Measurements from ENCODE around the gene PIANP. TPM values are rescaled to one million over a fixed set of nuclear protein-coding genes. Genes with fewer than 3 reads are reported as not detected.

Gene PIANP
- total RNA-seq, 1 experiment from 2014 or later: not detected

DNA sequence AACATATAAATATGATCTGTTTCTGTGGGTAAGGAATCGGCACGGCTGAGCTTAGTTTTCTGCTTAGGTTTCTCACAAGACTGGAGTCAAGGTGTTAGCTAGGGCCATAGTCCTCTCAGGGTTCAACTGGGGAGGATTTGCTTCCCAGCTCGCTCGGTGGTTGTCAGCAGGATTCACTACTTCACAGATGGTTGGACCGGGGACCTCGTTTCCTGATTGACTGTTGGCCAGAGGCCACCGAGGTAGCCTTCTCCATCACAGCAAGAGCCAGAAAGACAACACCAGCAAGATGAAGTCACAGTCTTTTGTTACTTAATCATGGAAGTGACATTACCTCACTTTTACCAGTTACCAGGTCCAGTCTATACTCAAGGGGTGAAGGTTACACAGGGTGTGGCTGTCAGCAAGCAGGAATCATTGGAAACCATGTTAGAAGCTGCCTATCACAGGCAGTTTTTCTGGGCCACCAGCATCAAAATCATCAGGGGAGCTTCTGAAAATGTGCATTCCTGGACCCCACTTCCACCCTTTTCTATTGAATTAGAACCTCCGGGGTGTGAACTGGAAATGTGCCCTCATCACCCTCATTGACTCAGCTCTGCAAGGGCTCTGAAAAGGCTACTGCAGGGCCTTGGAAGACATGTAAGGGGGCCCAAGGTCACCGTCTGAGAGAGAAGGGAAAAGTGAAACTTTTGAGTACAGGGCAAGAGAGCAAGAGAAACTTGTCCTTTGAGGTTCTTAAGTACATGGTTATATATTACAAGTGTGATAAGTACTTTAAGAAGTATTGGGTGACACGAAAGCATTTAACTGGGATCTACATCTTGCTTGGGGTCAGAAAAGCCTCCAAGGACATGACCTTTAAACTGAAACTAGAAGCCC lies 34.1 kb upstream of the PIANP start:
- Mint-ChIP-seq H3K27me3 (ENCODE audit: unreplicated experiment) (no peaks in the 10 kb centered on the region), H3K9me3 (ENCODE audit: low read depth, unreplicated experiment) (no peaks in the 10 kb centered on the region), H3K27ac (ENCODE audit: unreplicated experiment) (no peak overlapping the region), H3K36me3 (ENCODE audit: insufficient read depth, unreplicated experiment) (peaks cover 7% of the 10 kb centered on the region), H3K4me3 (ENCODE audit: low read depth, unreplicated experiment) (no peak overlapping the region), H3K4me1 (ENCODE audit: low read depth, unreplicated experiment) (peaks cover 8% of the 10 kb centered on the region)
- no peak for DNase-seq
- CTCF ChIA-PET: no interaction called here
- no peak for TF ChIP-seq CTCF (IDR thresholded peaks at IDR 0.05; ENCODE audit: unreplicated experiment)
- intact Hi-C loops (cut with micrococcal nuclease; ENCODE audit: unreplicated experiment): loop anchor here (1.0 kb wide), 2 partner anchors 45 to 91 kb away; no protein-coding TSS in a partner anchor
- BruUV-seq (replicated peaks): no TSS peak

- DNase-seq: no peak
- Mint-ChIP-seq H3K4me1 (ENCODE audit: low read depth, unreplicated experiment) (no peaks in the 10 kb centered on the region), H3K9me3 (ENCODE audit: low read depth, unreplicated experiment) (no peaks in the 10 kb centered on the region), H3K27me3 (ENCODE audit: unreplicated experiment) (no peaks in the 10 kb centered on the region), H3K4me3 (ENCODE audit: low read depth, unreplicated experiment) (no peak overlapping the region), H3K36me3 (ENCODE audit: insufficient read depth, unreplicated experiment) (peaks cover 18% of the 10 kb centered on the region), H3K27ac (ENCODE audit: unreplicated experiment) (no peak overlapping the region)
- intact Hi-C loops (cut with micrococcal nuclease; ENCODE audit: unreplicated experiment): no loop called here
- TF ChIP-seq CTCF (IDR thresholded peaks at IDR 0.05; ENCODE audit: unreplicated experiment): no peak
- CTCF ChIA-PET: interaction anchor here (0.9 kb wide), 1 partner anchor 57 kb away, joined by 6 read pairs; no protein-coding TSS in a partner anchor
- BruUV-seq (replicated peaks): no TSS peak
Observed at GRCh38 chr12:6730169-6730568, 29.6 kb upstream of the PIANP start.

- intact Hi-C loops (cut with micrococcal nuclease; ENCODE audit: unreplicated experiment): no loop called here
- CTCF ChIA-PET: no interaction called here
- BruUV-seq (replicated peaks): no TSS peak
- no peak for DNase-seq
- H3K27ac Mint-ChIP-seq (ENCODE audit: unreplicated experiment): no peak overlapping the region
- H3K36me3 Mint-ChIP-seq (ENCODE audit: insufficient read depth, unreplicated experiment): peaks cover 23% of the 10 kb centered on the region
- no peaks in the 10 kb centered on the region for H3K9me3 Mint-ChIP-seq (ENCODE audit: low read depth, unreplicated experiment)
- no peak for TF ChIP-seq CTCF (IDR thresholded peaks at IDR 0.05; ENCODE audit: unreplicated experiment)
- H3K4me3 Mint-ChIP-seq (ENCODE audit: low read depth, unreplicated experiment): no peak overlapping the region
- no peaks in the 10 kb centered on the region for H3K4me1 Mint-ChIP-seq (ENCODE audit: low read depth, unreplicated experiment)
- no peaks in the 10 kb centered on the region for H3K27me3 Mint-ChIP-seq (ENCODE audit: unreplicated experiment)
Observed at GRCh38 chr12:6729186-6729585, 28.6 kb upstream of the PIANP start.

DNA sequence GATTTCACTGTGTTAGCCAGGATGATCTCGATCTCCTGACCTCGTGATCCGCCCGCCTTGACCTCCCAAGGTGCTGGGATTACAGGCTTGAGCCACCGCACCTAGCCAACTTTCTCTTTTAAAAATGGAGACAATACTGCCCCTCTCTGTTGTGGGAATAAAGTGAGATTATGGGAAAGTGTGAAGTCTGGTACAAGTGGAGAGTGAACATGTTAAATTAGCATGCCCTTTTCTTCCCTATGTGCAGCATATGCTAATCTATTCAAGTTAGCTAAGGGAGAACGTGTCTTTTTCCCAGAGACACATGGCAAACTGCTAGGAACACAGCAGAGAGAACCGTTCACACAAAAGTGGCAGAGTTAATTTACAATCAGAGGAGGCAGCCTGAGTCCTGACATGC lies 24.7 kb upstream of the PIANP start:
- H3K4me3 Mint-ChIP-seq (ENCODE audit: low read depth, unreplicated experiment): no peak overlapping the region
- intact Hi-C loops (cut with micrococcal nuclease; ENCODE audit: unreplicated experiment): no loop called here
- no peaks in the 10 kb centered on the region for H3K9me3 Mint-ChIP-seq (ENCODE audit: low read depth, unreplicated experiment)
- BruUV-seq (replicated peaks): TSS peak; percentile 79
- H3K27ac Mint-ChIP-seq (ENCODE audit: unreplicated experiment): no peak overlapping the region
- H3K36me3 Mint-ChIP-seq (ENCODE audit: insufficient read depth, unreplicated experiment): peaks cover 32% of the 10 kb centered on the region
- H3K27me3 Mint-ChIP-seq (ENCODE audit: unreplicated experiment): peaks cover under 1% of the 10 kb centered on the region
- no peak for DNase-seq
- CTCF ChIA-PET: interaction anchor here (2.3 kb wide), 1 partner anchor 27 kb away, joined by 13 read pairs; the partner anchor contains the start of gene MLF2
- H3K4me1 Mint-ChIP-seq (ENCODE audit: low read depth, unreplicated experiment): peaks cover 15% of the 10 kb centered on the region
- TF ChIP-seq CTCF (IDR thresholded peaks at IDR 0.05; ENCODE audit: unreplicated experiment): no peak
